ENCODE data around the gene RXFP2.

The RXFP2 gene

DNA sequence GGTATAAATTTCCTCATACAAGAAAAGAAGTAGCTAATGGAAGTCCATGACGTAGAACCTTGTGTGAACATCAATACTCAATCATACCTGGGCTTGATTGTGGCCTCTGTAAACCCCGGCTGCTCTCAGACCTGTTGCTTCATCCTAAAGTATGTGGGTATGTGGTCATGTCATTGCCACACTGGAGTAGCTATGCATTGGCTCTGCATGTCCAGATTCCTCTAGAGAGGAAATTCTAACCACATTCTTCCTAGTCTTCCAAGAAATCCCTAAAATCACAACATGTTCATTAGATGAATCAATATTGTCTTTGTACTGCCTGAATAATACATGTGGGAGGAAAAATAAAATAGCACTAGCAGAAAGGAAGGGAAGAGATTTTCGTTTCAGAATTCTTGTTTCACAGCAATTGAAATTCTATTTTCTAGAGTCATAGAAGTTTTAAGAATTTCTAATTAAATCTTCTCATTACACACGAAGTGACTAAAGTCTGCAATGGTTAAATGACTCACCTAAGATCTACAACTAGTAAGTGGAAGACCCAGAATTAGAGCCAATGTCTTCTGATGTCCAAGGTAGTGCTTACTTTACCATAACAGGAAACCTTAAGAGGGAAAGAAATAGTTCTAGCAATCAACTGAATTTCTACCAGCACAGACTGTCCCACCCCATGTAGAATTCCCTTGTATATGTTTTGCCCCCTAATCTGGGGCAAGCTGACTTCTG is 28.0 kb downstream of the RXFP2 start:
- DNase-seq: peak; percentile 95

DNA sequence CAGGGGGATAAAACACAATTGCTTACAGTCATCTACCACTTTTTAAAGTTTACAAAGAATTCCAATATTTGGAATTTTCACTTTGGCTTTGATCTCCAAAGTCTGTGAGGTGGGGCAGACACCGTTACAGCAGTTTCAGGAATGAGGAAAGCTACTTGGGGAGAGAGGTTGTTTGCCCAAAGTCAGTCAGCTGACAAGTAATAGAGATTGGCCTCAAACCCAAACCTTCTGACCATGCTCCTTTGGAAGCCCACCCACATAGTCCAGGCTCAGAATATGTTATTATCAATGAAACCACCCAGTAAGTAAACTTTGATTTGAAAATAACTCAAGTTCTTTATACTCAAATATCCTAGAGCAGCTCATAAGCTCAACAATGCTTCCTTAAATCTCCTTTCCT is 29.0 kb downstream of the RXFP2 start:
- no peak for DNase-seq

DNA sequence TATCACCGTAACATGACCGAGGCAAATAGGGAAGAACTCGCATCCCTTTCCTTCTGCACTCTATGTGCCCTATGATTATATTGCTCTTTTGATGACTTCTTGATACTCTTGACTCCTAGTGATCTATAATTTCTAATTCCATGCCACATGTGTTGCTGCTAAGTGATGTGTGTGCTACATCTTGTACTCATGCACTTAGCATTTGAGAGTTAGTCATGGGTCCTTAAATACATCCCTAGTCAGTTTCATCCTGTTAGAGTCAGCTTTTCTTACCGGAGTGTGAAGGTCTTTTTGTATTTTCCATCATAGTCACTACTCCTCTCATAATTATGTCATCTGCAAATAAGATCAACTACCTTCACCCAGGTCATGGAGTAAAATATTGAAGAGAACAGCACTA is 30.2 kb downstream of the RXFP2 start:
- DNase-seq: no peak

DNA sequence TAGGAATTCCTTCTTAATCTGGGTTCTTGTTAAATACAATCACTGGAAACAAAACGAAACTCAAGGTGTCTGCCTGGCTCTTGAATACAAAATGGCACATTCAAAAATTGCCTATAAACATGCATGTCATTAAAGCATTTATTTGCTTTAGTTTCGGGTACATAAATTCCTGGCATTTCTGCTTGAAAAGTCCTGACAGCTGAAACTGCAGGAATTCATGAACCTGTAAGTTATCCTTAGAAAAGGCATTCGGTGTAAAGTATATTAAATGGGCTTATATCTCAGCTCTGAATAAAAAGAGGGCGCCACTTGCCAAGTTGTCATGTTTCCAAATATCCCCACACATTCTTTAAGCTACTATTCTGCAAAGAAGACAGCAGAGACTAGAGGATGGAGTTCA is 32.9 kb downstream of the RXFP2 start:
- no peak for DNase-seq

DNA sequence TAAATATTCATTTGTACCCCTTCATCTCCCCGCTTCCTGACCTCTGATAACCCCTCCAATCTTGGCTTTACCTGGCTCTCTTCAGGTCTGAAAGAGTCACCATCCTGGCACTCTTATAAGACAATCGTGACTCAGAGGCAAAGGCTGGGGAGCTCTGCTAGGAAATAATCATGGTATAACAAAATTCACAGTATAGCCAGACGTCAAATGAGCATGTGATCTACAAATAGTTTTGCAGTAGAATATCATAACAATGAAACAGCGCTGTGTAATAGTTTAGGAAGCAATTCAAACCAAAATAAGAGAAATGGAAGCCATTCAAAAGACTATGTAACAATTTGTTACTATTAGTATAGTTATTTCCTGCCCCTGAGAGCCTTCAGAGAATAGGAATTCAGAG is 34.2 kb downstream of the RXFP2 start:
- DNase-seq: peak; percentile 73

DNA sequence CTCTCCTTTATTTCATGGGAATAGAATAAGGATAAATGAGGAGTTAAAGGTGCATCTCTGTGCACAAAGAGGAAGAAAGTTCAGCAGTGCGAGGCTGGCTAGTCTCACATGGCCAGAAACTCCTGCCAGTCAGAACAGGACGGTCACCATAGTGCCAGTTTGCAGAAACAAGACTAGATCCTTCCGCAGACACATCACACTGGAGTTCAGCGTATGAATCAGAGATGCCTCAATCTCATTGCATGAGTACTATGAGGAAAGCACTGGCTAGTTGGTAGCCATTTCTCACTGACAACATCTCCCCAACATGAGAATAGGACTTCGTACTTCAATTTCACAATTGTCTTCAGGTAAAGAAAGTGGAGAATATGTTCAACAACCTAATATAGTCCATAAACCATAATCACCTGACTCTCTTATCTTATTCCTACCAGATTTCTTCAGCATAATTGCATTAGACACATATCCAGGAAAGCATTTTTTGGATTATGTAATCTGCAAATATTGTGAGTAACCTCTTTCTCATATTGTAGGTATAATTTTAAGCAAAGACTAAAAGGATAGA is 34.9 kb downstream of the RXFP2 start:
- no peak for DNase-seq

DNA sequence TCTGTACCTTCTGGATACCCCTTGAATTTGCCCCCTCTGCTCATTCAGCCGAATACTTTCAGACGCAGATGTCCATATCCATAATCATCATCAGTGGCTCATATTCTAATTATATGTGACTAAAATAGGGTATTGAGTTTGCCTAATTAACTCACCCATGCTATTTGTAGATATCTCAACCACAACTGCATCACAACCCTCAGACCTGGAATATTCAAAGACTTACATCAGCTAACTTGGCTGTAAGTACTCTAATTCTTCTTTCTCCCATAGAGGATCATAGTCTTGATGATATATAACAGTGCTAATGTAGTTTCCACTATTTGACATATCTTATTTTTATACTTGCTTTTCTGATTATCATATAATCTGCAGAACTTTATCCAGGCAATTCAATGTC is 35.8 kb downstream of the RXFP2 start:
- DNase-seq: no peak

DNA sequence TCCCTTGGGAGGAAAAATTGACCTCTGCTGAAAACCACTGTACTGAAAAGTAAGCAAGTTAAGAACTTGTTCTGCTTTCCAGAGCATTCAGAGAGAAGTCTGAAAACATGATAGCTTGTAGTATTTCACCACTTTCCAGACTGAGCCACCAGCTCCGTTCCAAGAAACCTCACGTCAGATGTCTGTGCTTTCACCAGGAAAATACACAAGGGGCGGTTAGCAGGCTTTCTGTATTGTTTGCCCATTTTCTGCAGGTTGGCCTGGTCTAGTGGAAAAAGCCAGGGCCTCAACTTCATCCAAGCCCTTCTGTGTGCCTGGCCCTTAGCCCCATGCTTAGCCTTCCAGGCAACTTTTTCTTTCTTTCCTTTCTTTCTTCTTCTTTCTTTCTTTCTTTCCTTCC is 36.4 kb downstream of the RXFP2 start:
- peak; percentile 33 for DNase-seq

DNA sequence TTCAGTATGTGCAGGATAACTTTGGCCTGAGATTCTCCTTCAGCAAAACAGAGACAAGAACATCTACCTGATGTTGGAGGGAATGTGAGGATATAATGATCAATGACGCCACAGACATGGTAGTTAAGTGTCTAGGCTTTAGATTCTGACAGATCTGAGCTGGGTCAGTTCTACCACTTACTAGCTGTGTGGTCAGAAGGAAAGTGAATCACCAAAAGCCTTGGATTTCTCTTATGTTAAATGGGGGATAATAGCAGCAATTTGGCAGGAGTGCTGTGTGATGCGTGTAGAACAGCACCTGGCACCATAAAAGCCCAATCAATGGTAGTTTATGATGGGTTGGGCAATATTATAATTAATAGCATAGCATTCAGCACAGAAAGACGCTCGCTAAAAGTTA is 41.7 kb downstream of the RXFP2 start:
- DNase-seq: no peak

DNA sequence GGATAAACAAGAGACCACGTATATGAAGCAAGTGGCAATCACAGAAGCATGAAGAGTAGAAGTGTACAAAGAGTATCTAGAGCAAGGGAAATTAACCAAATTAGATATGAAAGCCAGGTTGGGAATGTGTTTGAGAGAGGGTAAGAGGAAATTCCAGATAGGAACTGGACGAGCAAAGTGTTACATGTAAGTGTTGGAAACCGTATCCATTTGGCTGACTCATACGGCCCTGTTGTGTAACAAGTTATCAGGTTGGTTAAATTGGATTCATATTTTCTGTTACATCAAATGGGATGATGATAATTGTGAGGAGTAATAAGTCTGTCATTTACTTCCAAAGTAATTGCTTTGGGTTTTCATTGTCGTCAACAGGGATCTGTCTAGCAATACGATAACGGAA is 46.7 kb downstream of the RXFP2 start:
- no peak for DNase-seq

DNA sequence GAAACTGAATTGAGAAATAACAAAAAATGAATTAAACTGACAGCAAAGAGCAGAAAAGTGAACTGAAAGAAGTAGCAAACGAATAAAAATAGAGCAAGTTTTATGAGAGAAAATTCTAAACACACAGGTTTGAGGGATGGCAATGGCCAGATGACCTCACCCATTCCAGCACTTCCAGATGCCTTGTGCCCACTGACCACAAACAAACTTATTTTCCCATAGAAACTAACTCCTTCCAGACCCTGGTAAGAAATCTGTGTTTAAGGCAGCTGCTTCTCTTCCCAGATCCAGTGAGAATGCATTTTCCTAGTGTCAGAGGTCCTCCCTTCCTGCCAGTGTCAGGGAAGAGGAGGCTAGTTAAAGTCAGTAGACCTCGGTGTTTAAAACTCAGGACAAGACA is 51.7 kb downstream of the RXFP2 start:
- no peak for DNase-seq

DNA sequence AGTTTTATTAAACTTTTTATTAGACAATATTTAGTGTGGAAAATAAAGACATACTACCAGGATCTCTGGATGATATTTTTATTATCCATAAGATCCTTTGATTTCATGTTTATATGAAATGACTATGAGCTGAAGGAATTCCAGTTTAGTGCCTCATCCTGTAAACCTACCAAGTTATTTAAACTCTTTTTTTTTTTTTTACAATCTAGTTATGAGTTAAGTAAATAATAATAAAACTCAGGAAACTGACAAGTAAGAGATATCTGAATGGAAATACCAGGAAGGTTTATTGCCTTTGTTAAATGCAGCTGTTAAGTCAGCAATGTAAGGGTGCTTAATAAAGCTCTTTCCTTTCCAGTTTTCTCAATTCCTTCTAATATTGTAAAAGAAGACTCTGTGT is 53.9 kb downstream of the RXFP2 start:
- DNase-seq: peak; percentile 47

DNA sequence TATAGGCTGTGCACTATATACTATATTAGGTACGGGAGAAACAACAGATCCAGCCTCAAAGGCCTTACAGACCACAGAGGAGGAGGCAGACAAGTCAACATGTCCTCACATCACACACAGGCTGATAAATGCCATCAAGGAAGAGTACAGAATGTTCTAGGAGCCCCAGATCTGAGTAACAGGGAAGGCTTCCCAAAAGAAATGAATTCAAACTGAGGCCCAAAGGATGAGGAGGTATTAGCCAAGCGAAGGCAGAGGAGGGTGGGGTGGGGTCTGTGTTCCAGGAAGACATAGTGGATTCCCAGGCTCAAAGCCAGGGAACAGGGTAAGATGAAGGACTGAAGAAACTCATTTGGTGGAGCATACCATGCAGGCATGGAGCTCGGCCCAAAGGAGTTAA is 55.1 kb downstream of the RXFP2 start:
- no peak for DNase-seq

DNA sequence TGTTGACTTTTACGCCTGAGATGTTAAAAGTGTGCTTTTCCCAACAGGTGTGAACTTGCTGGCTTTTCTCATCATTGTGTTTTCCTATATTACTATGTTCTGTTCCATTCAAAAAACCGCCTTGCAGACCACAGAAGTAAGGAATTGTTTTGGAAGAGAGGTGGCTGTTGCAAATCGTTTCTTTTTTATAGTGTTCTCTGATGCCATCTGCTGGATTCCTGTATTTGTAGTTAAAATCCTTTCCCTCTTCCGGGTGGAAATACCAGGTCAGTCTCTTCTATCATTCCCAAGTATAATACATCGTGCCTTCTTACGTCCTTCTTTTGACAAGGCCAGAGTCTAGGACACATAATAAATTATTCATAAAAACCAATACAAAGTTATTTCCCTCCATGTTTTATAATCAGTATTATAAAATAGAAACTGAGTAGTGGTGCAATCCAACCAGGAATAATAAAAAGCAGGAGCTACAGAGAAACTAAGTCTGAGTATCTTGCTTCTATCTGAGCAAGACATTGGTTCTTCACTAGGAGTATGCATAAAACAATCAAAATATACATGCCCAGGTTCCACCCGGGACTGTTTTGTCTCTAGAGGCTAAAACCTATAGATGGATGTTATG is 57.9 kb downstream of the RXFP2 start:
- DNase-seq: peak; percentile 58

DNA sequence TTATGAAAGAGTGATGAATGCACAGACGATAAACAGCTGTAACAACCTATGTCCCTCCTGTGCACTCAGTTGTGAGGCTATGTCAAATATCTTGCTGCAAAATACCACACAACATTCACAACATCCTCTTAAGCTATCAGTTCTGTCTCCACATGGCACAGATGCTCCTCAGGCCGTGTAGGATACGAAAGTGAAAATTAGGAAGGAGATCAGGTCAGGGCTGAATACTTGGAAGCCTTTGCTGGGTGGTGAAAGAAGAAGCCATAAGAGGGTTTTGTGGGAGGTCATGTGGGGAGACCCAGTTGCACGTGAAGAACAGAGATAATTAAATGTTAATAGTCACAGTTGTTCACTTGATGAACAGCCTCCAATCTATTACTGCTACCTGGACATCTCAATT is 58.9 kb downstream of the RXFP2 start:
- no peak for DNase-seq

DNA sequence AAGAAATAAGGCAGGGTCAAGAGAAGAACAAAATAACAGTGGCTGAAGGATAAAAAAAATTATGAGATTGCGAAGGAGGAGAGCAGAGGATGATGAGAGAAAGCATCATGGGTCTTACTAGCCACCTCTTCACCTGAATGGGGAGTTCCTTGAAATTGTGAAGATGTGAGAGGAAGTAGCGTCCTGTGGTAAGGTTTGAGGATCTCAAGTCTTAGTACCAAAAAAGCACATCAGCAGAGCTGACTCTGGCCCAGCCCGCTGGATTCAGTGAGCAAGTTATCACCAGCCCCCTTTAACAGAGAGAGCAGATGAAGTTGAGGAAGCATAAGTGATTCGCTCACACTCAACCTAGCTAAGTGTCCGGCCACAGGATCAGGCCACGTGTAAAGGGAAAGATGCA is 61.8 kb downstream of the RXFP2 start:
- DNase-seq: no peak

DNA sequence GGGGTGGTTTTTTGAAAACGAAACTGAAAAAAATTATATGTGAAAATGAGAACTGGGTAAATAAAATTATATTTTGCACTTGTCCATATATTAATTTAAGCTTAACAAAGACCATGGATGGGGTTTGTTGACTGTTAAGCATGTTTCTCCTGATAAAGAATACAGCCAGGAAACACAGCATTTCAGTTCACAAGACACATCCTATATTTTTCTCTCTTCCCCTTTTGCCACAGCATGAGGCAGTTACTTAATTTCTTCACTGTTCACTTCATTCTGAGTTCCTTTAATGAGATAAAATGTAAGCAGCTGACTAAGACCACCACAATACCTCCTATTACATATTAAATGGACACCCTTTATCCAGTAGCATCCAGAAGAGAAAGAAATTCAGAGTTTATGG is 64.0 kb downstream of the RXFP2 start:
- DNase-seq: no peak

DNA sequence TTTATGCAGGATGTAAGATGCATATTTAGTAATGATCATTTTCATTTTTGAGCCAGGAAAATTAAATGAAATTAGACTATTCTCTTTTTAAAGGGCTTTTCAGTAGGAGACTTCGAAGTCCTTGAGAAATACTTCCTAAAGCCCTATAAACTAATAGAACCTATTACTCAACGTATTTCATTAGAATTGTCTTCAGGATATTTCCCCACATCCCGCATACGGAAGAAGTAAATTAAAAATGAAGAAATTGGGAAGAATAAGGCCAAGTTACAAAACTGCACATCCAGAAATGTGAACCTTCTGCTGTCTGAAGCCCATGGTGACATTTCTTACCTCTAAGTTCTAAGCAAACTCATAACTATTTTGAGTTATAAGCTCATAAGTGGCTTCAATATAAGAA is 66.5 kb downstream of the RXFP2 start:
- no peak for DNase-seq

DNA sequence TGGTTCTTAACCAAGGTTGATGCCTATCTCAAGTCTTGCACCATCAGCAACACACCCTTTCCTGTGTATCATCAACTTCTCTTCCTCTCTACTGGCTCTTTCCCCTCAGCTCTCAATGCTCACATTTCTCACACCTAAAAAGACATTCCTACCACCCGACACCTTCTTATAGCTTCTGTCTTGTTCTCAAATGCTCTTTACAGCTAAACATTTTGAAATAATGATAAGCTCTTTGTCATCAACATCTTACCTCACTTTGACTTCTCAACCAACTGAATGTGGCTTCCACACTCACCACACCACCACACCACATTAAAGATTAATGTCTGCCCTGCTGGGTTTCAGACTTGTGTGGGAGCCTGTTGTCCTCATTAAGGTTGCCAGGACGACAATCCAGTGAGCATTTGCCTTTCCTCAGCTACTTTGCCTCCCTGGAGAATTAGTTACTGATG is 67.8 kb downstream of the RXFP2 start:
- no peak for DNase-seq

DNA sequence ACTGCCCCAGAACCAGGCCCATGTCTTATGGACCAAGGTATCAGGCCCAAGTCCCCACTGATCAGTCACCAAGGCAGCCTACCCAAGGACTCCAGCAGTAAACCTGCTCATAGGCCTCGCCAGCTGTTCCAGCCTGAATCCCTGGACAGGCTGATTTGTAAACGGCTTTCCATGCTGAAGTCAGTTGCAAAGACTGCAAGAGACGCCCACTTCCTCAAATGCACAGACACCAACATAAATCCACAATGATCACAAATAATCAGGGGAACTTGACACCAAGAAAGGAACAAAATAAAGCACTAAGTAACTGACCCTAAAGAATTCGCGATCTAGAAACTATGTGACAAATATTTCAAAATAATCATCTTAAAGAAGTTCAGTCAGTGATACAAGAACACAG is 75.2 kb downstream of the RXFP2 start:
- DNase-seq: no peak

DNA sequence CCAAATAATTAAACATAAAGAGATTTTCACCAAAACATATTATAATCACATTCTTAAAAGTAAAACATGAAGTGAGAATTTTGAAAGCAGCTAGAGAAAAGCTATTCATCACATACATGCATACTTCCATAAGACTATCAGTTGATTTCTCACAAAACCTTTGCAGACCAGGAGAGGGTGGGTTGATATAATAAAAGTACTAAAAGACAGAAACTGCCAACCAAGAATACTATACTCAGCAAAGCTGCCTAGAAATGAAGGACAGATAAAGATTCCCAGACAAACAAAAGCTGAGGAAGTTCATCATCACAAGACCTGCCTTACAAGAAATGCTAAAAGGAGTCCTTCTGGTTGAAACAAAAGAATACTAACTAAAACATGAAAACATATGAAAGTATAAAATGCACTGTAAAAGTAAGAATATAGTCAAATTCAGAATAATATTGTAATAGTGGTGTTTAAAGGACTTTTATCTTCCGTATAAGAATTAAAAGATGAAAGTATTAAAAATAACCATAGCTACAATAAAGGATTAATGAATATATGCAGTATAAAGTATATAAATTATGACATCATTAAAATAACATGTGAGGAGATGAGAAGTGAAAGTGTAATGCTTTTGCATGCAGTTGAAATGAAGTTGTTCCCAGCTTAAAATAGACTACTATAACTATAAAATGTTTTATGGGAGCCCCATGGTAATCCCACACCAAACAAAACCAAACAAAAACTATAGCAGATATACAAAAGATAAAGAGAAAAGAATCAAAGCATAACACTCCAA is 76.2 kb downstream of the RXFP2 start:
- DNase-seq: no peak

DNA sequence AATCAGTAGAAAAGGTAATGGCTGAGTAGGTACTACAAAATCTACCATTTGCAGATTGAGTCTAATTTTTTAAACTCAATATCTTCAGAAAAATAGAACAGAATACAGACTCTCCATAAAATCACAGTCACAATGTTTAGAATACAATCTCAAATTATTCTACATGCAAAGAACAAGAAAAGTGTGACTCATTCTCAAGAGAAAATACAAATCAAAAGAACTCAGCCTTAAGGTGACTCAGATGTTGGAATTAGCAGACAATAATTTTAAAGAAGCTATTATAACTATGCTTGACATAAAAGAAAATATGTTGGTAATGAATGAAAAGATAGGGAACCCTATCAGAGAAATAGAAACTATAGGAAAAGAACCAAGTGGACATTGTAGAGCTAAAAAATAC is 78.9 kb downstream of the RXFP2 start:
- DNase-seq: no peak

DNA sequence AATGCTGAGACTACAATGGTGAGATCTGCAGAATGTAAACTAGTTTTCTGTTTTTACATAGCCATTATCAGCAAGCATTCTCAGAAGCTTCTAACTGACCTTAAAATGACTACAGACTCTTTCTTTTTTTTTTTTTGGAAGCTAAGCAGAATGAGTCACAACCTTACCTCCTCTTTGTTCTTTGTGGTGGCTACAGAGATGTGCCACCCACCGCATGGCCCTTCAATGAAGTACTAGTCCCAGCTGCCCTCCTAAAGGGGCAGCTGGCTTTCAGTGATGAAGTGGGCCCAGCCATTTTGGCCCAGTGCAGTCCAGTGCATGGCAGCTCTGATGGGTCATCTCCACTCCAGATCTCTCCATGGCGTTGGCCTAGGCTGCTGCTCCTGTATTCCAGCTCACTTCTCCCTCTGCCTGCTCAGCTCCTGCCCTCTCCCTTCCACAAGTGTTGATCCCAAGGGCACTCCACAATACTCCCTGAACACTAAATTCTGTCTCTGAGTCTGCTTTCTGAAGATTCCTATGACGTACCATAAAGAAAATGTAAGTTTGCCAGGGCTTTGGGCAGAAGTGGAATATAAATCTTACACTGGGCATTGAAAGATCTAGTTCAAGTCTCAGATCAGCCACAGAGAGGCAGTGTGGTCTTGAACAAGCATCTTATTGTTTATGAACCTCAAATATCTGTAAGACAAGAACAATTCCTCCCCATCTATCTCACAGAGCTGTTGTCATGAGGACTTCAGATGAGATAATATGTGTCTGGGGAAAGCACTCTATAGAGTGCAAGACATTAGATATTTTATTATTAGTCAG is 85.6 kb downstream of the RXFP2 start:
- DNase-seq: peak; percentile 21

All from fibroblast of skin of scalp (primary cell).